ACC112 (cell line): ENCODE data around the gene TSPAN32.

ENCODE experiments used
- H2AFZ ChIP-seq: fragments of 200-600 bp; sonication (generic); one replicate; pipeline ENCODE4 v1.6.0; 2017; ENCODE audit warnings: antibody characterized with exemption, low read length; ENCODE audit not compliant: unreplicated experiment
- H3K27ac ChIP-seq: fragments of 200-600 bp; sonication (generic); 2 replicates; pipeline ENCODE4 v1.5.1; 2014; ENCODE audit warnings: low read depth, mild to moderate bottlenecking, antibody characterized with exemption, low read length, moderate library complexity
- H3K27me3 ChIP-seq: fragments of 200-600 bp; sonication (generic); 2 replicates; pipeline ENCODE4 v1.6.1; 2014; ENCODE audit warnings: mild to moderate bottlenecking, antibody characterized with exemption, low read length, moderate library complexity, mixed read lengths; ENCODE audit not compliant: insufficient read depth
- H3K36me3 ChIP-seq: fragments of 200-600 bp; sonication (generic); 2 replicates; pipeline ENCODE4 v1.6.1; 2016; ENCODE audit warnings: mild to moderate bottlenecking, antibody characterized with exemption, low read length, moderate library complexity, mixed read lengths; ENCODE audit not compliant: insufficient read depth
- H3K4me1 ChIP-seq: fragments of 200-600 bp; sonication (generic); one replicate; pipeline ENCODE4 v1.6.1; 2016; ENCODE audit warnings: low read length, mixed read lengths; ENCODE audit not compliant: insufficient read depth, unreplicated experiment, control insufficient read depth
- H3K4me3 ChIP-seq: fragments of 200-600 bp; sonication (generic); 2 replicates; pipeline ENCODE4 v1.5.1; 2014; ENCODE audit warnings: mild to moderate bottlenecking, low read depth, low read length
- H3K79me2 ChIP-seq: fragments of 200-600 bp; sonication (generic); one replicate; pipeline ENCODE4 v1.6.0; 2016; ENCODE audit warnings: low read length; ENCODE audit not compliant: control insufficient read depth, unreplicated experiment, insufficient read depth

Gene TSPAN32

GRCh38 chr11:2301631-2302305, at the start of gene TSPAN32, which contains the start of gene C11orf21:
Gene TSPAN32 (plus strand): TSS chr11:2302013. CDS start chr11:2302150, 137 bp downstream.
Gene C11orf21 (minus strand): TSS chr11:2301918. CDS start chr11:2301808, 110 bp downstream.
- Histone ChIP-seq H3K4me3 (no peak within 1 kb of the TSS), H3K79me2 (no peaks in the 10 kb centered on the region), H3K27ac (no peak within 1 kb of the TSS), H3K4me1 (peaks cover 14% of the 10 kb centered on the region), H3K27me3 (peaks cover 3% of the 10 kb centered on the region; the same call in 1 of the 2 replicates), H2AFZ (no peak within 1 kb of the TSS), H3K36me3 (no peaks in the 10 kb centered on the region)

DNA sequence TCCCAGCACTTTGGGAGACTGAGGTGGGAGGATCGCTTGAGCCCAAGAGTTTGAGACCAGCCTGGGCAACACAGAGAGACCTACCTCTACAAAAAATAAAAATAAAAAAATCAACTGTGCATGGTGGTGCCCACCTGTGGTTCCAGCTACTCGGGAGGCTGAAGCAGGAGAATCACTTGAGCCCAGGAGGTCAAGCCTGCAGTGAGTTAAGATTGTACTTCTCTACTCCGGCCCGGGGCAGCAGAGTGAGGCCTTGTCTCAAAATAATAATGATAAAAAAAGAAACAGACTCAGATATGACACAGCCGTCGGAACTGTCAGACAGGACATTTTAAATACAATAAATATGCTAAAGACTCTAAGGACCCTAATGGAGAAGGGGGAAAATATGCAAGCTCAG, 49.8 kb upstream of the TSPAN32 start:
- Histone ChIP-seq H3K36me3 (no peaks in the 10 kb centered on the region), H3K79me2 (no peaks in the 10 kb centered on the region), H2AFZ (no peak overlapping the region), H3K4me3 (no peak overlapping the region), H3K27ac (no peak overlapping the region), H3K4me1 (no peaks in the 10 kb centered on the region), H3K27me3 (peaks cover 40% of the 10 kb centered on the region)

DNA sequence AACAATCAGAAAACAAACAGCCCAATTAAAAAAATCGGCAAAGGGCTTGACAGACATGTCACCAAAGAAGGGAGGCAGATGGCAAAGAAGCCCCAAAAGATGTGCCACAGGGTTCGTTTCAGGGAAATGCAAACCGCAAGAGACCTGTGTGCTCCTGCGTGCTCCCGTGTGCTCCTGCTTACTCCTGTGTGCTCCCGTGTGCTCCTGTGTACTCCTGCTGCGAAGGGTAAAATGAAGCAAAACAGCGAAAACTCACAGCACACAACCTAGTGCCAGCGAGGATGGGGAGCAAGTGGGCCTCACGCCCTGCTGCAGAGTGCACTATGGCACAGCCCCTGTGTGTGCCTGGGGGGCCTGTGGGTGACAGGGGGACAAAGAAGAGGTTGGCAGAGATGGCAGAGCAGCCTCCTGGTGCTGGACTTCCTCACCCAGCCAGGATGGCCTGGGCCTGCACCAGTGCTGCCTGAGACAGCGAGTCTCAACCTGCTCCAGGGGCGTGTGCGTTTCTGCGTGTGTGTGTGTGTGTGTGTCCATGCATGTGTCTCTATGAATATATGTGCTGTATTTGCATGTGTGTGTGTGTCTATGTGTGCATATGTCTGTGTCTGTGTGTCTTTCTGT, 45.4 kb upstream of the TSPAN32 start:
- Histone ChIP-seq H3K79me2 (no peaks in the 10 kb centered on the region), H3K4me3 (no peak overlapping the region), H3K27me3 (peaks cover 46% of the 10 kb centered on the region), H3K36me3 (no peaks in the 10 kb centered on the region), H2AFZ (no peak overlapping the region), H3K4me1 (no peaks in the 10 kb centered on the region), H3K27ac (no peak overlapping the region)

DNA sequence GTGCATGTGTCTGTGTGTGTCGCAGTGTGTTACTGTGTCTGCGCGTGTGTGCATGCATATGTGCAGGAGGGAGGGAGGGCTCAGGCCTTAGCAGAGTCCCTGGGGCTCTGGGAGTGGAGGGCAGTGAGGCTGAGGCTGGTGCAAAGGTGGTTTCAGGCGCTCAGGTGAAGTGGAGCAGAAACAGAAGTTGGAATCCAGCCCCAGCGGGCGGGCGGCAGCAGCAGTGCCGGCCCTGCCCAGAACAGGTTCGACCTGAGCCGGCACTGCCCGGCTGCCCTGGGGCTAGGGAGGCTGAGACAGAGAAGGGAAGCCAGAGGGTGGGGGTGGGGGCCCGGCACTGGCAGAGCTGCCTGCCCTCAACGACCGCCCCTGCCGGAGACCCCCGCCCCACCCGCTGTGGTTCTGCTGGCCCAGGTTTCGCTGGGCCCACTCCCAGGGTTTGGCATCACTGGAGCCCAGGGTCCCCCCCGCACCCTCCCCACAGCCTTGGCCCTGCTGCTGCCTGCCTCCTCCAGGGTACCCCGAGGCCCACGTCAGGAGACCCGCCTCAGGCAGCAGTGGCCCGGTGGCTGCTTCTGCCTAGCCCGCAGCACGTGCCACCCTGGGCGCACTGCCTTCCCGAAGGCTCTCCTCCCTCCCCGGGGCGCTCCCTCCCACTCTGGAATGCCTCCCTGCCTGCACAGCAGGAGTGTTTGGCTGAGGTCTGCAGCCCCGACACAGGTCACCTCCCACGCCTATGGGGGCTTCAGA, 44.7 kb upstream of the TSPAN32 start:
- Histone ChIP-seq H3K4me3 (no peak overlapping the region), H3K27me3 (peaks cover 44% of the 10 kb centered on the region), H2AFZ (no peak overlapping the region), H3K4me1 (no peaks in the 10 kb centered on the region), H3K27ac (no peak overlapping the region), H3K36me3 (no peaks in the 10 kb centered on the region), H3K79me2 (no peaks in the 10 kb centered on the region)

GRCh38 chr11:2258501-2259465, 43.0 kb upstream of the TSPAN32 start:
- Histone ChIP-seq H2AFZ (no peak overlapping the region), H3K79me2 (no peaks in the 10 kb centered on the region), H3K27me3 (peaks cover 41% of the 10 kb centered on the region; the same call in 1 of the 2 replicates), H3K36me3 (no peaks in the 10 kb centered on the region), H3K4me3 (no peak overlapping the region), H3K4me1 (no peaks in the 10 kb centered on the region), H3K27ac (no peak overlapping the region)

- no peaks in the 10 kb centered on the region for H3K79me2 ChIP-seq
- no peaks in the 10 kb centered on the region for H3K4me1 ChIP-seq
- H2AFZ ChIP-seq = no peak overlapping the region
- peaks cover 41% of the 10 kb centered on the region; the same call in 1 of the 2 replicates for H3K27me3 ChIP-seq
- no peak overlapping the region for H3K4me3 ChIP-seq
- H3K27ac ChIP-seq = no peak overlapping the region
- no peaks in the 10 kb centered on the region for H3K36me3 ChIP-seq
Observed at GRCh38 chr11:2259466-2259830, 42.4 kb upstream of the TSPAN32 start.

DNA sequence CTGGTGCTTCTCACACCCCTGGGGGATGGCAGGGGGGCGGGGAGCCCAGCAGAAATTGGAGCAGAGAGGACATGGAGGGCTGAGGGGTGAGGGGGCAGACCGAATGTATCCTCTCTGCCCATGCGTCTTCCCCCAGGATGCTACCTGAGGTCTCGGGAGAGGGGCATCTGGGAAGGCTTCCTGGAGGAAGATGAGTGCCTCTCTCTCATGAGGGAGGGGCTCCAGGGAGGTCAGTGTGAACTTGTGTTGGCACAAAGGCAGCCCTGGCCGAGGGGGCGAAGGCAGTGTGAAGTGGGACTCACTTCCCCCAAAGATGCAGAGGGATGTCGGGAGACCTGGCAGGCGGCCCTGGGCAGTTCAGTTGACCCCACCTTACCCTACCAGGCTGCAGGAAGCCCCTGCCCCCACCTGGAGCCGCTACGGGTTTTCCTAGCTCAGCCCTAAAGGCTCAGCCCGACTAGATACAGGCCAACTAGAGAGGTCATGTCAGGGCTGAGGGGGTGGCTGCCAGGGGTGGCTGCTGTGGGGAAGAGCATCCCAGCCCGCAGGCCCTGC, 41.8 kb upstream of the TSPAN32 start:
- H3K4me1 ChIP-seq = no peaks in the 10 kb centered on the region

DNA sequence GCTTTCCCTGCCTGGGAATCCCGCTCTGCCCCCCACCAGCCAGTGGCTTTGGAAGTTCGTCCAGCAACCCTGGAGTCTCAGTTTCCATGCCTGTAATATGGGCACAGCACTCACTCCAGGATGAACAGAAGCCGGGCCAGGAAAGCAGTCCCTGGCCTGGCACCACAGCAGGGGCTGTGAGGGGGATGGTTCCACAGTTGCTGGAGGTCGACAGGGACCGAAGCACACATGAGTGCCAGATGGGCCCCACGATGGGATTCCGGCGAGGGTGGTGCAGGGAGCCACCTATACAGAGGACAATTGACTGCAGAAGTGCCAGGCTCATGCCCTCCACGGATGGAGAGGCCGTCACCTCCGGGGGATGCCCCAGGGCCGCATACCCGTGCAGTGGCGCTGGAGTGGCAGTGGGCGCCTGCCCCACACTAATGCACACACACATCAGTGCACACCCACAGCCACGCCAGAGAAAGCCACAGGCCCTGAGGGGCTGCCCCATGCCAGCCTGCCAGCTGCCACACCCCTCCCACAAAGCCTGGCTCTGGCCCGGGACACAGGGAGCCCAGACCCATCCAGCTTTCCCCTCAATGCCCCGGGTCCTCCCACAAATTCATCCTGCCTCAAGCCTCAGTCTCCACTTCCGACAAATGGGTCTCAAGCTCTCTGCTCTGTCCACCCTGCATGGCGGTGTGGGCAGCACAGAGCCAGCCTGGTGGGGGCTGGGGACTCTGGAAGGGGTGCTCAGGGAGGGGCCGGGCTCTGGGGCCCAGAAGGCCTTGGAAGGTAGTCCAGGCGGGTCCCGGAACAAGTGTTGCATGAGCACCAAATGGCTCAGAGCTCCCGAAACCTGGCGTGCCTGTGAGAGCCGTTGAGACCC, 41.1 kb upstream of the TSPAN32 start:
- H2AFZ ChIP-seq = no peak overlapping the region
- no peaks in the 10 kb centered on the region for H3K79me2 ChIP-seq
- no peak overlapping the region for H3K4me3 ChIP-seq
- H3K27ac ChIP-seq = no peak overlapping the region
- no peaks in the 10 kb centered on the region for H3K4me1 ChIP-seq
- no peaks in the 10 kb centered on the region for H3K36me3 ChIP-seq
- H3K27me3 ChIP-seq = peaks cover 42% of the 10 kb centered on the region; the same call in 1 of the 2 replicates

More for the DNA sequence above, 41.8 kb upstream of the TSPAN32 start:
- Histone ChIP-seq H3K79me2 (no peaks in the 10 kb centered on the region), H3K27ac (no peak overlapping the region), H3K36me3 (no peaks in the 10 kb centered on the region), H3K27me3 (peaks cover 41% of the 10 kb centered on the region; the same call in 1 of the 2 replicates), H3K4me3 (no peak overlapping the region), H2AFZ (no peak overlapping the region)

DNA sequence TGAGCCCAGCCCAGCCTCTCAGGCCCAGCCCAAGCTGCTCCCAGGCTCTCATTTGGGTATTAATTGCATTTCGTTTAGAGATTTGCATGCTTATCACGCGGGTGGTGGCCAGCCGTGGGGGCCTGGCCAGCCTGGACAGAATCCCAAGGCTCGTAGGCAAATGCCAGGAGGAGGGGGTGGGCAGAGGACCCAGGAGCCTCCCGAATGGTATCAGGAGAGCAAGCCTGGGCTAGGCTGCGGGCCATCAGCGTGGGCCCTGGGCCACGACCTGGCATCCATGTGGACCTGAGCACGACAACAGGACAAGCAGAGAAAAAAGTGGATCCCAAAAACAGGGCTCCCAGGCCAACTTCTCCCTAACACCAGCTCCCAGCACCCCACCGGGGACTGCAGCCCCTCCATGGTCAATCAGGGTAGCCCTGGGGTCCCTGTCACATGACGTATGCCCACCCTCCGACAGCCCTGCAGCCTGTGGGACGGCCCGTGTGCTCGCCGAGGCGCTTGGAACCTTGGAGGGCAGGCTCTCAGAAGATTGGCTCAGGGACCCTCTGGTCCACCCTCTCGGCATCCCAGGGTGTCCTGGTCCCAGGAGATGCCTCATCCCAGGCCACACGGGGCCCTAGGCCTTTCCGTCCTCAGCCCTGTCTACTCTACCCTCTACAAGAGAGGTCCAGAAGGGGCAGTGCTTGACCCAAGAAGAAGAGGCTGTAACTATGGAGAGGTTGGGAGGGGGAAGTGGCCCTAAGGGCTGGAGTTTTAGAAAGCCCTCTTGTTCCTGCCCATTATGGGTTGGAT, 40.2 kb upstream of the TSPAN32 start:
- Histone ChIP-seq H3K27me3 (peaks cover 38% of the 10 kb centered on the region; the same call in 1 of the 2 replicates), H3K79me2 (no peaks in the 10 kb centered on the region), H3K27ac (no peak overlapping the region), H2AFZ (no peak overlapping the region), H3K4me1 (no peaks in the 10 kb centered on the region), H3K36me3 (no peaks in the 10 kb centered on the region), H3K4me3 (no peak overlapping the region)
